Kidney epithelial cell (primary cell): ENCODE results near the gene NELFA. TPM values are rescaled to one million over a fixed set of nuclear protein-coding genes. Genes with fewer than 3 reads are reported as not detected.
A peak's percentile ranks its signal among the peaks of the same experiment; 100 is the strongest.
"Not testable (repeated sequence)": the region's sequence is repeated elsewhere in the genome, so short reads cannot be mapped to it uniquely, and the experiment has no call there.

Experiments
- DNase-seq: peaks from one replicate; pipeline ENCODE4 v3.0.0-alpha.2; 2010; ENCODE audit warnings: low read depth
- H3K27me3 ChIP-seq: 2 replicates; pipeline ENCODE4 v1.6.0; 2011; ENCODE audit warnings: low read length; ENCODE audit not compliant: control insufficient read depth, insufficient read depth
- H3K36me3 ChIP-seq: 2 replicates; pipeline ENCODE4 v1.5.1; 2011; ENCODE audit warnings: low read length; ENCODE audit not compliant: control insufficient read depth, insufficient read depth
- H3K4me3 ChIP-seq: 2 replicates; pipeline ENCODE4 v1.5.1; 2011; ENCODE audit warnings: low read depth, mild to moderate bottlenecking, control low read depth, low read length
- total RNA-seq: library from RNA; depleted of rRNA; stranded (reverse); fragments of >200 nt; gene quantifications from 2 replicates; pipeline ENCODE4 v1.2.3, GENCODE V29; 2015
- TF ChIP-seq, protein P1 (sequence below): IDR thresholded peaks from 2 replicates; pipeline ENCODE4 v1.5.1; 2011; ENCODE audit warnings: mild to moderate bottlenecking, moderate library complexity, low read length, control low read depth, inconsistent platforms; ENCODE audit not compliant: insufficient read depth, poor library complexity, severe bottlenecking

The NELFA gene
- total RNA-seq, 1 donor from 2014 or later: 31.9 TPM

DNA sequence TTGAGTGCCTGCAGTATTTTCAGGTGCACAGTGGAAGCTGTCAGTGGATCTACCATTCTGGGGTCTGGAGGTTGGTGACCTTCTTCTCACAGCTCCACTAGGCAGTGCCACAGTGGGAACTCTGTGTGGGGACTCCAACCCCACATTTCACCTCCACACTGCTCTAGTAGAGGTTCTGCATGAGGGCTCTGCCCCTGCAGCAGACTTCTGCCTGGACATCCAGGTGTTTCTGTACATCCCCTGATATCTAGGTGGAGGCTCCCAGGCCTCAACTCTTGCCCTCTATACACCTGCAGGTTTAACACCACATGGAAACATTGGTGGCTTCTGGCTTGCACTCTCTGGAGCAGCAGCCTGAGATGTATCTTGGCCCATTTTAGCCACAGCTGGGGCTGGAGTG is 17.0 kb upstream of the NELFA start:
- Histone ChIP-seq H3K27me3 (peaks cover 4% of the 10 kb centered on the region), H3K4me3 (no peak overlapping the region), H3K36me3 (no peaks in the 10 kb centered on the region)
- TF ChIP-seq, protein P1, sequence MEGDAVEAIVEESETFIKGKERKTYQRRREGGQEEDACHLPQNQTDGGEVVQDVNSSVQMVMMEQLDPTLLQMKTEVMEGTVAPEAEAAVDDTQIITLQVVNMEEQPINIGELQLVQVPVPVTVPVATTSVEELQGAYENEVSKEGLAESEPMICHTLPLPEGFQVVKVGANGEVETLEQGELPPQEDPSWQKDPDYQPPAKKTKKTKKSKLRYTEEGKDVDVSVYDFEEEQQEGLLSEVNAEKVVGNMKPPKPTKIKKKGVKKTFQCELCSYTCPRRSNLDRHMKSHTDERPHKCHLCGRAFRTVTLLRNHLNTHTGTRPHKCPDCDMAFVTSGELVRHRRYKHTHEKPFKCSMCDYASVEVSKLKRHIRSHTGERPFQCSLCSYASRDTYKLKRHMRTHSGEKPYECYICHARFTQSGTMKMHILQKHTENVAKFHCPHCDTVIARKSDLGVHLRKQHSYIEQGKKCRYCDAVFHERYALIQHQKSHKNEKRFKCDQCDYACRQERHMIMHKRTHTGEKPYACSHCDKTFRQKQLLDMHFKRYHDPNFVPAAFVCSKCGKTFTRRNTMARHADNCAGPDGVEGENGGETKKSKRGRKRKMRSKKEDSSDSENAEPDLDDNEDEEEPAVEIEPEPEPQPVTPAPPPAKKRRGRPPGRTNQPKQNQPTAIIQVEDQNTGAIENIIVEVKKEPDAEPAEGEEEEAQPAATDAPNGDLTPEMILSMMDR: no peak
- no peak for DNase-seq

DNA sequence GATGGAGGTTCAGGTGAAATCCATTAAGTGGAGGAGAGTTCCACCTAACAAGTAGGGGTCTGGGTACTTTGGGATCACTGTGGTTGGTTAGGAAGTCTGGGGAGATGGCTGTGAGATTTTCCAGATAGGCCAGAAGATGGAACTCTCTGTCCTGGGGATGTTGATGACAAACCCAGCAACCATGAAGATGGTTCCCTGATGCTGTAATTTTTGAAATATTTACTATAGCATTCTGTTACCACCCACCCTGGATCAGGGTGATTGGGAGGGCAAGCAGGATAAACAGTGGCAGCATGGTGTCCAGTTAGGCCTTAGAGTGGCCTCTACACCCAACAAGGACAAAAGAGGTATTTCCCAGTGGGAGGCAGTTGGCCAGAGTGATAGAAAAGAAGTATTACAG is 15.9 kb upstream of the NELFA start:
- TF ChIP-seq, protein P1: no peak
- Histone ChIP-seq H3K27me3 (peaks cover 4% of the 10 kb centered on the region), H3K4me3 (no peak overlapping the region), H3K36me3 (no peaks in the 10 kb centered on the region)
- no peak for DNase-seq

DNA sequence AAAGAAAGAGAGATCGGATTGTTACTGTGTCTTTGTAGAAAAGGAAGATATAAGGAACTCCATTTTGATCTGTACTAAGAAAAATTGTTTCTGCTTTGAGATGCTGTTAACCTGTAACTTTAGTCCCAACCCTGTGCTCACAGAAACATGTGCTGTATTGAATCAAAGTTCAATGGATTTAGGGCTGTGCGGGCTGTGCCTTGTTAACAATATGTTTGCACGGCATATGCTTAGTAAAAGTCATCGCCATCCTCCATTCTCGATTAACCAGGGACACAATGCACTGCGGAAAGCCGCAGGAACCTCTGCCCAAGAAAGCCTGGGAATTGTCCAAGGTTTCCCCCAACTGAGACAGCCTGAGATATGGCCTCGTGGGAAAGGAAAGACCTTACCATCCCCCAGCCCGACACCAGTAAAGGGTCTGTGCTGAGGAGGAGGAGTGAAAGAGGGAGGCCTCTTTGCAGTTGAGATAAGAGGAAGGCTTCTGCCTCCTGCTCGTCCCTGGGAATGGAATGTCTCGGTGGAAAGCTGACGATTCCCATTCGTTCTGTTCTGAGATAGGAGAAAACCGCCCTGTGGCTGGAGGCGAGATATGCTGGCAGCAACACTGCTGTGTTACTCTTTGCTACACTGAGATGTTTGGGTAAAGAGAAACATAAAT is 12.7 kb upstream of the NELFA start:
- DNase-seq, H3K4me3 ChIP-seq, H3K36me3 ChIP-seq, H3K27me3 ChIP-seq: not testable (repeated sequence)

DNA sequence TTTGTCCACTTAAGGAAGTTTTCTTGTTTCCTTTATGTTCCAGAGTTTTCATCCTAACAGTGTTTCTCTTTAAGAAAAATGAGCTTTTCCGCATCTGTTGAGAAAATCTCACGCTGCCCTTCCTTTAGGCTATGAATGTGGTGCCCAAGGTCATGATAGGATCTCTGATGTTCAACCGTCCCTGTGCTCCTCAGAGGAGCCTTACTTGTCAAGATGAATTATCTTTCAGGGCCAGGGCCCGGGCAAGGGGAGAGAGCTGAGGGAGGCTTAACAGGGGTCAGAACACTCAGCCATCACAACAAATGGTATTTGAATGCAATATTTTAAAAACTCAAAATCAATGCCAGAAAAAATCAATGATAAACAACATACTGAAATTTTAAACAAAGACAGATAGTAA is 6.2 kb upstream of the NELFA start:
- Histone ChIP-seq H3K36me3 (no peaks in the 10 kb centered on the region), H3K4me3 (no peak overlapping the region), H3K27me3 (peaks cover 3% of the 10 kb centered on the region)
- TF ChIP-seq, protein P1: no peak
- no peak for DNase-seq

DNA sequence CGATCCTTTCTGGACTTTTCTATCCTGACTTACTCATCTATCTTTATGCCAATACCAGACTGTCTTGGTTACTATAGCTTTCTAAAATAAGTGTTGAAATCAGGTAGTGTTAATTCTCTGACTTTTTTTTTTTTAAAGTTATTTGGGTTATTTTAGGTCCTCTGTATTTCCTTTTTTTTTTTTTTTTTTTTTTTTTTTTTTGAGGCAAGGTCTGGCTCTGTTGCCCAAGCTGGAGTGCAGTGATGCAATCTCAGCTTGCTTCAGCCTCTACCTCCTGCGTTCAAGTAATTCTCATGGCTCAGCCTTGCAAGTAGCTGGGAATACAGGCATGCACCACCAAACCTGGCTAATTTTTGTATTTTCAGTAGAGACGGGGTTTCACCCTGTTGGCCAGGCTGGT is 2.8 kb upstream of the NELFA start:
- no peak for DNase-seq
- TF ChIP-seq, protein P1: no peak
- Histone ChIP-seq H3K36me3 (no peaks in the 10 kb centered on the region), H3K27me3 (no peaks in the 10 kb centered on the region), H3K4me3 (no peak overlapping the region)

DNA sequence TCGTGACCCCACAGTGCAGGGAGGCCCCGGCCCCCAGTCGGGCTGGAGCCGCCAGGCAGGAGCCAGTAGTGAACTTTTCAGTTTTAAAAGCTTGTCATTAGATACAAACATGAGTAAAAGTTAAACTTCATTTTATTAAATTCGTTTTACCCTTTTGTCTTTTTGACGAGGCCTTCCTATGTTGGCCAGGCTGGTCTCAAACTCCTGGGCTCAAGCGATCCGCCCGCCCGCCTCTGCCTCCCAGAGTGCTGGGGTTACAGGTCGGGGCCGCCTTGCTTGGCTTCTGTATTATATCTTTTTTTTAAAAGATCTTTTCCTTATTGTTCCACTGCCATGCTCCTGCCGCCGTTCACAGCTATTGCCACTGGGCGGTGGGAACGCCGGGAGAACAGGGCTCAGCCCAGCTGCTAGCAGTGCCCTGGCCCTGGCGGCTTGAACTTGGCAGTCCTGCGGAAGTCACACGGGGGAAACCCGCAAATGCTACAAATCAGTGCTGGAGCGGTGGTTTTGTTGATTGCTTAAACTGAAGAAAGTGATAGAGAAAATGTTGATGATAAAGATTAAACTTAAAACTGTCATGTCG is 968 bp upstream of the NELFA start:
- TF ChIP-seq, protein P1: peak; percentile 51
- peak; percentile 25 for DNase-seq
- Histone ChIP-seq H3K4me3 (peak overlapping the region; percentile 93), H3K27me3 (no peaks in the 10 kb centered on the region), H3K36me3 (no peaks in the 10 kb centered on the region)
